ENCODE data around the gene VWA8.
"Not testable (repeated sequence)": the region's sequence is repeated elsewhere in the genome, so short reads cannot be mapped to it uniquely, and the experiment has no call there.

The VWA8 gene

DNA sequence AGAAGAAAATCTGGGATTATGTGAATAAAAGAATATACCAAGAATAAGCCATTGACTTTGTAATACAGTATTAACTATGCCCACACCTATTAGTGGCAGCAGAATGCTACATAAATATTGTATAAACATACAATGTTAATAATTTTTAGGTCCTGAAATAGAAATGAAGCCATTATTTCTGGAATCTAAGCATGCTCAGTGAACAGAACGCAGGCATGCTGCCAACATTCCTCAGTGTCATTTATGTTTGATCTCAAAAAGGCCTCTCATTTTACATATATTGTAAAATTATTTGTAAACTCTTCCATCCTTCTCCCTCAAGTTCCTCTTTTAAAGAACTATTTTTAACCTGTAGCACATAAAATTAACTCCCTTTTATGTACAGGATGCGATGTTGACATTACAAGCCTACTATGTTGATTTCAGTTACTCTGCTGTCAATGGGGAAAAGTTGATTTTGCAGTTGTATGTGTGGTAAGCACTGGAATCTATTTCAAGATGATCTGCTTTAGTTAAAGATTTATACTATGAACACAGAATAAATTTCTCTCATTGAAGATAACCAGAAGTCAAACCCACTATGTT is 118.8 kb downstream of the VWA8 start:
- no peak for DNase-seq

GRCh38 chr13:41837629-41838028 is 123.3 kb downstream of the VWA8 start:
- no peak for DNase-seq

- no peak for DNase-seq
Measured at GRCh38 chr13:41835871-41836270, 125.0 kb downstream of the VWA8 start.

- not testable (repeated sequence) for DNase-seq
Measured at GRCh38 chr13:41834697-41835096, 126.2 kb downstream of the VWA8 start.

DNA sequence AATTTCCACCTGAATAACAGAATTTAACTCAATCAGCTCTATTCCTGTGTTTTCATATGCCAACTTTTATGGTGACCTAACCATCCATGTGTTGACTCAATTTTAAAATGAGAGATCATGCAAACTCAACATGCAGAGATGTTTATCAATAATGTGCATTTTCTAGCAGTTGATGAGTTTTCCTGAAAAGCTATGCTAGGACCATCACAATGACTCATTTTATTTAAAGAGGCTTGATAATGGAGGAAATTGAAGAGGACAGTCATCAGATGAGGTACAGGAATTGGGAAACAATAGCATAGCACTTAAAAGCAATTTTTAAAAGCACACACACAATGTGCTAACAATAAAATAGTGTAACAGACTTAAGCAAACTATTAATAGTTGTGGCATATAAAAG is 127.1 kb downstream of the VWA8 start:
- DNase-seq: no peak

DNA sequence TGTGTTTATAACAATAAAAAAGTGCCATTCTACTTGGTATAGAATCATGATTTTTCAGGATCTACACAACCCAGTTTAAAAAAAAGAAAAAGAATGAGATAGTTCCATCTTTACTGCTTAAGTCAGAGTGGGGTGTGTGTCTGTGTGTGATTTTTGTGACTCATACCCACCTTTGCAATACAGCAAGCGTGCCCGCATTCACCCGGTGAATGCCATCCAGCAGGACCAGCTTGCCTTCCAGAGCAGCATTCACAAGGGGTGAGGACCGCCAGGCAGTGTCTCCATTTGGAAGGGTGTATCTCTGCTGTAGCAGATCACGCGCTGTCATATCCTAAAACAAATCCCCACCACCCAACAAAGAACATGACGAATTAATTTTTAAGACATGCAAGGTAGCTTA is 127.7 kb downstream of the VWA8 start:
- no peak for DNase-seq

- no peak for DNase-seq
Measured at GRCh38 chr13:41827507-41828213, 133.2 kb downstream of the VWA8 start.

GRCh38 chr13:41825691-41826090 is 135.2 kb downstream of the VWA8 start:
- DNase-seq: no peak

DNA sequence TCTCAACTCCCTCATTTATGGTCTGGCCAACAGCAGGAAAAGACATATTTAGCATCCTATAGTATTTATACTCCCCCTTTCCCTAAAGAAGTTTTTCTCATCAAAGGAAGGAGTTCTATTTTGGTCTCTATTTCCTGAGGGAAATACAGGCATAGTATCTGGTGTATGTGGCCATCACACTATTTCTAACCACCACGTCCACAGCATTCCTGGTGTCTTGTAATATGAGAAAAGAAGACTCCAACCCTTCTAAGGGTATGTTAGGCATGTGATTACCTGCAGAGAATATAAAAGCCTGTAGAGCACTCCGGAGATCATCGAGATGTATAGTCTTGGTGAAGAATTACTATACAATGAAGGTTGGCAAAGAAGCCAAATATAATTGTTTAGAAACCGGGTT is 137.4 kb downstream of the VWA8 start:
- DNase-seq: no peak

GRCh38 chr13:41822560-41822959 is 138.3 kb downstream of the VWA8 start:
- DNase-seq: no peak

- no peak for DNase-seq
Measured at GRCh38 chr13:41821238-41821594, 139.7 kb downstream of the VWA8 start.

DNA sequence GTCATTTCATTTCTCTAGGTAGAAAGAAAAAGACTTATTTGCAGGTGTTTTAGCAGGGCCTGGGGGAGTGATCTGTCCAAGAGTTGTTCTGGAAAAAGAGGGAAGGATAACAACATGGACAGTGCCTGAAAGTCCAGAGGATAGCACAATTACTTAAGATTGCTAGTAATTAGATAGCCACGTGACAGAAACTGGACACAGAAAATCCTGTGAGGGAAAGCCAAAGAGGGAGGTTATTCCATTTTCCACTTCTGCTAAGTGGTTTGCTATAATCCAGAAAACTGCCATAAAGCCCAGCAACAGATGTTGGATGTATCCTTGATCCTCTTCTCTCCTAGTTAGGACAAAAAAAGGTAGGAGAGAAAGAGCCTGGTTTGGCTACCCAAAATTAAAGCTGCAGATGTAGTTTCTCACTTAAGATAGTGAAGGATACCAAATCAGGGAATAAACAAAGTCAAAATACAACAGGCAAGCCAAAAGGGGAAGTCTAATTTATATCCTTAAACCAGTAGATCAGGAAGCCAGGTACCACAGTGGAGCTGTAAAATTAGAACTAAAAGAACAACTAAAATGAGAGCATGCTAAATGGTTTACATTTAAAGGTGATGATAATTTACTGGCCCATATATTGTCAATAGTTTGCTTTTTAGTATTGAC is 140.2 kb downstream of the VWA8 start:
- no peak for DNase-seq

DNA sequence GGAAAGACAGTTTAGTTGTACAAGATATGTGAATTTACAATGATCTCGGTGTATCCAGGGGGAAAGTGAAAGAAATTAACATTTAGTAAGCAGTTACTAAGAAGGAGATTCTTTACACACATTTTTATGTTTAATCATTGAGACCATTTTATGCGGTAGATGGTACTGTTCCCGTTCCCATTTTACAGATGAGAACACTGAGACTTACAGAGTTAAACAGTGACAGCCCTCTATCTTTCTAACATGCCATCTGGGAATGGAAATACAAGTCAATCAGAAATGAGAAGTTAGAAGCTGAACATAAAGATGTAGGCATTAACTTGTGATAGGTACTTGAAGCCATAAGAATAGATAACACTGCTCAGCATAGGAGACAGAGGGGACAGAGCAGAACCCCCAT is 144.9 kb downstream of the VWA8 start:
- no peak for DNase-seq

DNA sequence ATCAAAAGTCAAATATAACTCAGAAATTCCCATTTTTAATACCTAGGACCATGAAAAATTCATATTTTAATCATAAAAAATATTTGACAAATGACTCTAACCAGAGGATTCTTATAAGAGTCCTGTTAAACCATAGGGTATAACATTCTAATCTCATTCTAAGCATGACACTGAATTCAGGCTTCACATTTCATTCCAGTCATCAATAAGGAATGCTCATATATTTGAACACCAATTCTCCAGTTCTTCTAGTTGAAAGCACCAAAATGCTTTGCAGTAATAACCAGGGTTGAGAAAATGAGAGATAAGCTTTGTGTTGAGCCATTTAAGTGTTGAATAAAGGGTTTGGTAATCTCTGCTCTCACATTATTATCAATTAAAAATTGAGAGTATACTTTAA is 147.5 kb downstream of the VWA8 start:
- DNase-seq: no peak

DNA sequence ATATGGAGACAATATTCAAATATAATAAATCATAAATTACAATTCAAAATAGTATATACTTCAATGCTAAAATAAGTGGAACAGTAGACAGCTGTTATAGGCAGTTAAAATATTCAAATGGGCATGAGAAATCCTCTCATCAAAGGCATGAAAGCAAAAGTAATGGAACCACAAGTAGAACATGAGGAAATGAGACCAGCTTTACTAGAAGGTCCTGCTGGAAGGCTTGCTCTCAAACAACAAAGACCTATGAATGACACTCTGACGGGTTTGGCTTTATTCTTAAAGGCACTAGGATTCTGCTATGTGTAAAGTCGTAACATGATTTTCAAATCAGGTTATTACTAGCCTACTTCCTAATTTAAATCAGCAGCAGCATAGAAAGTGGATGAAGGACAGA is 148.1 kb downstream of the VWA8 start:
- DNase-seq: no peak

DNA sequence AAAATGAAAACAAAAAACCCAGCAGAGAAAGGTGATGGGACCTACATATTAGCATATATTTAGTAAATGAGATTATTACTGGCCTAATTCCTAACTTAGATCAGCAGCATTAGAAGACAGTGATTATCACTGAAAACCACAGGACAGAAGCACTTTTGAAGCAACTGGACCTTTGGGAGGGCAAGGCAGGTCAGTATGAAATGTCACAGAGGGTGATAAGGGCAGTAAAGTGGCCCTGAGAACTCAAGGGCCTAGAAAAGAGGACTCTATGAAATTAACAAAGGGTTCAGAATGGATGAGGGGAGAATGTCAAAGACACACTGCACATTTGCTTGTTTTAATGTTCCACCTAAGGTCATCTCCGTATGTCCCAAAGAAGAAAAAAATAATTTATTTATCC is 148.7 kb downstream of the VWA8 start:
- DNase-seq: no peak

GRCh38 chr13:41811588-41812021 is 149.3 kb downstream of the VWA8 start:
- no peak for DNase-seq

GRCh38 chr13:41809962-41810361 is 150.9 kb downstream of the VWA8 start:
- DNase-seq: no peak

GRCh38 chr13:41803445-41803735 is 157.5 kb downstream of the VWA8 start:
- not testable (repeated sequence) for DNase-seq

DNA sequence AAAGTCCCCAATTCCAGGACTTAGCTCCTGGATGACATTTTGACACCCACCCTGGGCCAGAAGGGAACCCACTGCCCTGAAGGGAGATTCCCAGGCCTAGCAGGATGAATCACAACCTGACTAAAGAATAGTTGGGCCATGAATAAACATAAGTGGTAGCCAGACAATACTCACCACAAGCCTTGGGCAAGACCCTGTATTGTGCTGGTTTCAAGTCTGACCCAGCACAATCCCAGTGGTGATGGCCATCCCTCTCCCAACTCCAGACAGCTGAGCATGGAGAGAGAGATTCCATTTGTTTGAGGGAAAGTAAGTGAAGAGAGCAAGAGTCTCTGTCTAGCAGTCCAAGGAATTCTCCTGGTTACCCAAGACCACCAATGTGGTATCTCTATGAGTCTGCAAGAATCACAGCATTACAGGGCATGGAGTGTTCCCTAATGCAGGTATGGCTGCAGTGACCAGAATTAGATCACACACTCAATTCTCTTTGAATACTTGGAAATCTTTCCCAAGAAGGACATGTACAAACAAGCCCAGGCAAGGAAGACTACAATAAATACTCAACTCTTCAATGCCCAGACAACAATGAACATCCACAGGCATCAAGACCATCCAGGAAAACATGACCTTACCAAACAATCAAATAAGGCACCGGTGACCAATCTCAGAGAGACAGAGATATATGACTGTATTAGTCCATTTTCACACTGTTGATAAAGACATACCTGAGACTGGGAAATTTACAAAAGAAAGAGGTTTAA is 158.0 kb downstream of the VWA8 start:
- no peak for DNase-seq

DNA sequence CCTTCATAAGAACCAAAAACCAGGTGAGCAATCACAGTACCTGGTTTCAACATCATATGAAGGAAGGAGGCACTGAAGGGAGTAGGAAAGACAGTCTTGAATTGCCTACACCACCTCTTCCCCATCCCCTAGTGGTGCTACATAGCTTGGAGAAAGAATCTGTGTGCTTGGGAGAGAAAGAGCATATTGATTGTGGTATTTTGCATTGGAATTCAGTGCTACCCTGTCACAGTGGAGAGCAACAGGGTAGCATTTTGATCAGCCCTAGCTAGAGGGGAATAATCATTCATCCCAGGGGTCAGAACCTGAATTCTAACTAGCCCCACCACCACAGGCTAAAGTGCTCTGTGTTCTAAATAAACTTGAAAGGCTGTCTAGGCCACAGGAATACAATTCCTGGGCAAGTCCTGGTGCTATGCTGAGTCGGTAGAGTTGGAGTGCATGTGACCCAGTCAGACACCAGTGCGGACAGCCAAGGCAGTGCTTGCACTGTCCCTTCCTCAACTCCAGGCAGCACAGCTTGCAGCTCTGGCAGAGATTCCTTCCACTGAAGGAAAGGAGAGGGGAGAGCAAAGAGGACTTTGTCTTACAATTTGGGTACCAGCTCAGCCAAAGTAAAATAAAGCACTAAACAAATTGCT is 158.7 kb downstream of the VWA8 start:
- no peak for DNase-seq

- DNase-seq: no peak
Measured at GRCh38 chr13:41791056-41791455, 169.9 kb downstream of the VWA8 start.

DNA sequence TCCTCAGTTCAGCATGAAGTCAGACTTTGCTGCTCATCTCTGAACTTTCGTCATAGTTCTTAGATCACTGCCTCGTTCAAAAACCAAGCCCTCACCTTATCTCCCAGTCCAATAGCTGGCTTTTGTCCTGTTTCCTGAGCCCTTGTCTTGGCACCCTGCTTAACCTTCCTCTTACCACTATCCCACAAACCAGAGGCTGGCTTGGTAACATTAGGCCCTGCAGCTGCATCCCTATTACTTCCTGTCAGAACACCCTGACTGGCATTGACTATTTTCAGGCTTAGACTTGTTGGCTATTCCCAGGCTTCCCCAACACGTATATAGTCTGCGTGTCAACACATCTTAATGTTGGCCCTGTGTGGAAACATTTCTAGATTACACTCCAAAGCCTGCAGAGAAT is 172.4 kb downstream of the VWA8 start:
- DNase-seq: no peak

Measured in midbrain (tissue), 1 donor.